NCI-H82 treated with DMSO at 0.1 percent for 48 hours (cell line): ENCODE measurements around the gene MMP23B.
"Not testable (repeated sequence)": the region's sequence is repeated elsewhere in the genome, so short reads cannot be mapped to it uniquely, and the experiment has no call there.

Experiments
- DNase-seq: peaks from one replicate; lab custom pipeline; 2025; ENCODE audit not compliant: unreplicated experiment; lab: John Stamatoyannopoulos, UW

The MMP23B gene

DNA sequence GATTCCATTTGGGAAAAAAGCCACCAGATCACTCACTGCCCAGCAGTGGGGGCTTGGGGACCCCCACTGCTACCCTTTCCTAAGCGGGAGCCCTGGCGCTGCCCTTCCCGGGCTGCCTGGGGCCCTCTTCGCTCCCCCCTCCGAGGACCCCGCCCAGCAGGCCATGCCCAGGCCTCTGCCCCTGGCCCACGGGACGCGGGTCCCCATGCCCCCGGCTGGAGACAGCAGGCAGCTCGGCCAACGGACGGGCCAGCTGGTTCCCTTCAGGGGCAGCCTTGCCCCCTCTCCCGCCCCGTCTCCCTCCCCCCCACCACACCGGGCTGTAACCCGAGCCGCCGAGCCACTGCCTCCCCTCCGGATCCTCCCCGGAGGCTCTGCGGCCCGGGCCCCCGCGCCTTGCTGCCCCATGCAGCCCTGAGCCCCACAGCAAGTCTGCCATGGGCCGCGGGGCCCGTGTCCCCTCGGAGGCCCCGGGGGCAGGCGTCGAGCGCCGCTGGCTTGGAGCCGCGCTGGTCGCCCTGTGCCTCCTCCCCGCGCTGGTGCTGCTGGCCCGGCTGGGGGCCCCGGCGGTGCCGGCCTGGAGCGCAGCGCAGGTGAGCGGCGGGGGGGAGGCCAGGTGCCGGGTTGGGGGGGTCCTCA lies at the start of gene MMP23B:
Gene MMP23B, plus strand, starts transcription at position 392 of the 639 bp plus-strand sequence. Its CDS starts 46 bp downstream, at position 438.
- no peak for DNase-seq

DNA sequence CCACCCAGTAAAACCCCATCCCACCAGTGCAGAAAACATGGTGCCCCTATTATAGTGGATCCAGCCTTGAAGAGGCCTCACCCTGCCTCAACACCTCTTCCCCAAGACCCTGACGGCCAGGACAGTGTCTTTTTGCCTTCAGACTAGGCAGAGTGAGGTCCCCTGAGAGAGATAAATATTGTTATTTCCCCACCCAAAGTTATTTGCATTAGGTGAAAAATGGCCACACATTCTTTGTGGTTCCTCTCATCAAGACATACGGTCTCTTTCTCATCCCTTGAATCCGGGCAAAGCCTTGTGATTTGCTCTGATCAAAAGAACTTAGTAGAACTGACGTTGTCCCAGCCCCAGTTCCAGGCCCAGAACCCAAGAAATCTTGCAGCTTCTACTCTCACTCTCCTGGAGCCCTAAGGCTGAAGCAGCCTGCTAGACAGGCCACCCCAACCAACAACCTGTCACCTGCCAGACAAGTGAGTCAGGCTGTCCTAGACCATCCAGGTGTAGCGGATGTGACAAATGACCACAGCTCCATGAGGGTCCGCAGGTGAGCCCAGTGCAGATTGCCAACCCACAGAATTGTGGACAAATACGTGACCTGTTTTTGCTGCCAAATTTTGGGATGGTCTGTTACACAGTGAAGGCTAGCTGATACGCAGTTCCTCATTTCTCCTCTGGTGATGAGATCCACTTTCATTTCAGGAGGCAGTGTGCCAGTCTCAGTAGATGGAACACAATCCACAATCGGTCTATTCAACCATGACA lies 49.2 kb upstream of the MMP23B start:
- DNase-seq, result no peak

- DNase-seq, result no peak
These were observed 48.5 kb upstream of the MMP23B start for GRCh38 chr1:1583347-1584010.

DNA sequence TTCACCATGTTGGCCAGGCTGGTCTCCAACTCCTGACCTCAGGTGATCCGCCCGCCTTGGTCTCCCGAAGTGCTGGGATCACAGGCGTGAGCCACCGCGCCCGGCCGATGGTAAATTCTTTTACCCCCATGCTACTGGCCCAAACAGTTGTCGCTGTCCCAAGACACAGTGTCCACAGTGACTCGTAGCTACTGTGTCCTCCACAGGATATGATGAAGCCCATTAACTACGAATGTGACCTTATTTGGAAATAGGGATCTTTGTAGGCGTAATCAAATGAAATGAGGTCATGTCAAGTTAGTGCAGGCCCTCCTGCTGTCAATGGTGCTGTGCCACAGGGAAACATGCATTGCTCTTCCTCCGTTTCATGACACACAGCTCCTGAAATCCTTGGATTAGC lies 40.5 kb upstream of the MMP23B start:
- DNase-seq, result no peak

DNA sequence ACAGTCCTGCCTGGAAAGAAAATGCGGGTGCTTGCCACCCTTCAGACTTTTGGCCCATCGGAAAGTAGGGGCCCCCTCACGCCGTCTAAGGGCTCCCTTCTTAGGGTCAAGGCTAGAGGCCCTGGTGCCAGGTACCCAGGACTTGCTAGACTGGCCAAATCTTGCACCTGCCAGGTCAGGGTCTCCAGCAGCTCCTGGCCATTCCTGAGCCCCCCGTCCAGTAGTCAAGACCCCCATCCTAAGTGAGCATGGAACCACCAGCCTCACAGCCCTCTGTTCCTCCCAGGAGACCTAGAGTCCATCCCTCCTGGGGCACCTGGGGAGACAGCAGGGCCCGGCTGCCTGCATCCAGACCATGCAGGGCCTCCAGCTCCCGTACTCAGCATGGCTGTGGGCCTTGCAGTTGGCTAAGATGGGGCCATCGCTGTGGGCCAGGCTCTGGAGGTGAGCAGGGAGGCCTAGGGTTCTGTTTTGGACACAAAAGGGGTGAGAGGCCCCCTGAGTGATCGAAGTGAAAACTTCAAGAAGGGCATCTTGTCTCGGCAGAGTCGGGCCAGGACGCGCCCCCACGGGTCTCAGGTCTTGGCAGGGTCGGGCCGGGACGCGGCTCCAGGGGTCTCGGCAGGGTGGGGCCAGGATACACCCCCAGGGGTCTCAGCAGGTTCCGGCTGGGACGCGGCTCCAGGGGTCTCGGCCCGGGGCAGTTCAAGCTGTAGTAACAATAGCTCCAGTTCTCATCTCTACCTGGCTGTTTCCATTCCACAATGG lies 38.0 kb upstream of the MMP23B start:
- DNase-seq, result no peak

GRCh38 chr1:1594602-1595260 lies 37.2 kb upstream of the MMP23B start:
- DNase-seq, result no peak

GRCh38 chr1:1595341-1595740 lies 36.6 kb upstream of the MMP23B start:
- not testable (repeated sequence) for DNase-seq

- no peak for DNase-seq
These were observed 35.3 kb upstream of the MMP23B start for GRCh38 chr1:1596493-1597274.

DNA sequence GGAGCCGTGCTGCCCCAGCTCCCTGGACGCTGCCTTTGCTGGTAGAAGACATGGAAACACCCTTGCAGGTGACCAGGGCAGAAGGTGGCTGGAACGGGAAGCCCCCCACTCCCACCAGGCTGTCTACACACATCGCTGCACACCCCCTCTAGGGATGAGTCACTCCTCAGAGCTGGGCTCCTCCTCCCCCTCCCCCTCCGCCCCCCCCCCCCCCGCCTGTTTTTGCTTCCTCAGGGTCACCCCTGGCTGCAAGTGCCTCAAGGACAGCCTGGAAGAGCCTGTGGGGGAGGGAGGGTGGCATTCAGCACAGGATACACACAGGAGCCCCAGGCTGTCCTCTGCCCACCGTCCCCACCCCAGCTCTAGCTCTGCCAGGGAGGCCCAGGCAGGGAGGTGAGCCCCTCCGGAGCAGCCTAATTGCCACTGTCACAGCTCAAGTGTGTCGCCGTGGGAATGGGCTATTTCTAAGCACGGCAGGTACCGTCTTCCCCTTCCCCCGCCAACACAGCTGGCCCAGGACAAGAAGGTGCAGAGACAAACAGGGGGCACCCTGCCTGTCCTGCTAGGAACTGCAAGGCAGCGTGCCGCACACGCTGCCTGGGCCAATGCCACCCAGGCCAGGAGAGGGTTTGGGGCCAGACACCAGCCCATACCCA lies 34.6 kb upstream of the MMP23B start:
- DNase-seq, result no peak

DNA sequence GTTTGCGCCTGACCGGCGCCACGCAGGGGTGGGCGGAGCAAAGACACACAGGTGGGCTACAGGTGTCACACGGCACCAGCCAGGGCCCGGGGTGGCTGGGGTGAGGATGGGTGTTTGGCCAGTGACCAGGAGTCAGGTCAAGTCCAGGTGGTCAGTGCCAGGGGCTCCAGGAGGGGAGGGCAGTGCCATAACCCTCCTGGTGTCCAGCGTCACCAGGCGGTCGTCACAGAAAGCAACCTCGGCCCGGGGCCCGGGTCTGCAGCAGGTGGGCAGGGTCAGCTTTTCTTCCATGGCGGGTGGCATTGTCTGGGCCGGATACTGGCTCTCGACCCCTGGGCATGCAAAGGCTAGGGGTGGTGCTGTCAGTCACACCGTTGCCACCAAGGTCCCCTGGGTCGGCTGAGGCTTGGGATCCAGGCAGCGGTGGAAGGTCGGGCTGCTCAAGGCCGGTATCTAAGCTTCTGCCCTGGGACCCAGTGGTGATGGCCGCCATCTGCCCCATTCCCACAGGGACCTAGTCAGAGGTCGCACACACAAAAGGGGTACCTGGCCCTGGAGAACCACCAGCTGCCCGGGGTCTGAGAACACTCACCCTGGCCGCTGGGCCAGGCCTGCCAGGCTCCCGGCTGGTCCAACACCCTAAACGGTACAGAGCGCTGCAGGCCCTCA lies 33.8 kb upstream of the MMP23B start:
- no peak for DNase-seq

- DNase-seq, result no peak
These were observed 33.3 kb upstream of the MMP23B start for GRCh38 chr1:1598720-1599029.

DNA sequence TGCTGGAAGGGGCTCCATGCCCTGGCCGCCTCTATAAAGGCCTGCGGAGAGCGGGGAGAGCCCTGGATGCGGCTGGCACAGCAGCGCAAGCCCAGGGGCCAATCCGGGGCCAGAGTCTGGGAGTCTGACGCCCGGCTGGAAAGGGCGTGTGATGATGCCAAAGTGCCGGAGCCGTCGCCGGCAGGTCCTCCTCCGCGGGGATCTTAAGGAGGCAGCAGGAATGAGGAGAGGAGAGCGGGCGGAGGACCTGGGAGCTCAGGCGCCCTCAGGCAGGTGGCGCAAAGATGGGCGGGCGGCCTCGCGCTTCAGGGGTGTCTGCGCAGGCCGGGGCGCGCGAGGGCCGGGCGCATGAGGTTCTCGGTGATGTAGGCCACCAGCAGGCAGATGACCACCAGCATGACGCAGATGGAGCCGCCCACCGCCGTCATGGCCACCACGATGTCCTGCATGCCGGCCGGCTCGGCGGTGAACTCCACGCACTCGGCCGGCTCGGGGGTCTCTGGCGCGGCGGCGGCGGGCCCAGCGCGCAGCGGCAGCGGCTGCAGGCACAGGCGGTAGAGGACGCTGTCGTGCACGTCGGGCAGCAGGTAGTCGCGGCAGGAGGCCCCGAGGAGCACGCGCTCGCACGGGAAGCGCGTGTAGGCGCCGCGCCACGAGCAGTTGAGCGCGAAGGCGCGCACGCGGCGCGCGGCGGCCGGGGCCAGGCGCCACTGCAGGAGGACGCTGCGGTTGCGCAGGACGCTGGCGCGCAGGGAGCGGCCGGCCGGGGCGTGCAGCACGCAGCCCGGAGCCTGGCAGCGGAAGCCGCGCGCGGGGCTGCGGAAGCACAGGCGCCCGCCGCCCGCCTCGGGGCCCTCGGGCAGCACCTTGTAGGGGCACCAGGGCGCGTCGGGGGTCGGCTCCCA lies 32.7 kb upstream of the MMP23B start:
- no peak for DNase-seq

- DNase-seq, result no peak
These were observed 31.8 kb upstream of the MMP23B start, which contains the start of gene FNDC10 for GRCh38 chr1:1599935-1600860. FNDC10 (minus strand) TSS chr1:1600135; CDS start chr1:1600015, 120 bp downstream.

DNA sequence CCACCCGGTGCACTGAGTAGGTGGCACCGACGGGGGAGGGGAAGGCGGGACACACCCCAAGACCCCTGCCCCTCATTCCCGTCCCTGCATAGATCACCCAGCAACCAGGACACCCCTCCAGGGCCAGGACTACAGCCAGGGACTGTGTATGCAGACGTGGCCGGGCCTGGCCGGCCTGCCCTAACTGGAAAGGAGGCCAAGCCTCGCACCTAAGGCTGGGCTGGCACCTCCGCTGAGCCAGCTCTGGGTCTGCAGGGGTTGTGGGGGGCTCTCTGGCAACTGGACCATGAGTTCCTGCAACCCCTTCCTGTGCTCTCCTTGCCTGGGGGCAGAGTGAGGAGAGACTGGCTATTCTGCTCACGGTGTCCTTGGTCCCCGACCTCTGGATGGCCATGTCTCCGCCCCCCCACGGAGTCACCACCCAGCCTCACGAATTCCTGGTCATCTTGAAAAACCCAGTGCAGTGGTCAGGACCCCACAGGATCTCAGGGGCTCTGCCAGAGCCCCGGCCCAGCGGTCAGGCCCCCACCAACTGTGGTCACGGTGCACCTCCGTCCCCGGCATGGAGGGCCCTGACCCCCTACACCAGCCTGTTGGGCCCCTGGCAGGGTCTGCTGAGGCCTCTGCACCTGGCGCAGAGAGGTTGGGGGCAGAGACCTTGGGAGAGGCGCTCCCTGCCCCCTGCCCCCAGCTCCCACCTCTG lies 31.0 kb upstream of the MMP23B start:
- DNase-seq, result no peak

GRCh38 chr1:1601564-1602303 lies 30.2 kb upstream of the MMP23B start:
- no peak for DNase-seq
